Testis (tissue), 2 donors: ENCODE data around the gene PHF21A.

ENCODE experiments used
- POLR2A ChIP-seq: fragments of 450-650 bp; IDR thresholded peaks from one replicate; pipeline ENCODE4 v1.6.1; 2017; ENCODE audit warnings: antibody characterized with exemption, mild to moderate bottlenecking, moderate library complexity
- TF ChIP-seq, protein P1 (sequence below), 3 experiments: fragments of 450-650 bp in 2 of 3; fragments of 200-600 bp in 1 of 3; sonication (generic) in 1 of 3; IDR thresholded peaks; one replicate each; pipeline ENCODE4 v1.5.1; 2016 to 2019; ENCODE audit warnings: antibody characterized with exemption in 3 of 3, mild to moderate bottlenecking in 2 of 3, moderate library complexity in 1 of 3

DNA sequence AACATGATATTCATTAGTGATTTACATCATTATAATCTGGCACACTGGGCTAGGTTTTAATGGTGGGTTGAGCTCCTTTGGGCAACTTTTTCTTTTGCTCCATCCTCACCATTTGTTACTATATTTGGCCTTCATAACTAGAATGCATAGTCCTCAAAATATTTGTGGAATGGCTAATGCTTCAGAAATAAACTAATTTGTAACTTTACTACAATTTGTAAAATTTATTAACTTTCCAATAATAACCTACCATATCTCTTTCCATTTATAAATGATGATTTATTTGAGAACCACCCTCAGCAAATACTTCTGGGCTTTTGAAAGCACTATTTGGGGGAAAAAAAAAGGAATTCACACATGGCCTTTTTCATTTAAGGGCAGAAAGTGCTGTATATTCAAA is 119.1 kb downstream of the PHF21A start:
- TF ChIP-seq, protein P1, sequence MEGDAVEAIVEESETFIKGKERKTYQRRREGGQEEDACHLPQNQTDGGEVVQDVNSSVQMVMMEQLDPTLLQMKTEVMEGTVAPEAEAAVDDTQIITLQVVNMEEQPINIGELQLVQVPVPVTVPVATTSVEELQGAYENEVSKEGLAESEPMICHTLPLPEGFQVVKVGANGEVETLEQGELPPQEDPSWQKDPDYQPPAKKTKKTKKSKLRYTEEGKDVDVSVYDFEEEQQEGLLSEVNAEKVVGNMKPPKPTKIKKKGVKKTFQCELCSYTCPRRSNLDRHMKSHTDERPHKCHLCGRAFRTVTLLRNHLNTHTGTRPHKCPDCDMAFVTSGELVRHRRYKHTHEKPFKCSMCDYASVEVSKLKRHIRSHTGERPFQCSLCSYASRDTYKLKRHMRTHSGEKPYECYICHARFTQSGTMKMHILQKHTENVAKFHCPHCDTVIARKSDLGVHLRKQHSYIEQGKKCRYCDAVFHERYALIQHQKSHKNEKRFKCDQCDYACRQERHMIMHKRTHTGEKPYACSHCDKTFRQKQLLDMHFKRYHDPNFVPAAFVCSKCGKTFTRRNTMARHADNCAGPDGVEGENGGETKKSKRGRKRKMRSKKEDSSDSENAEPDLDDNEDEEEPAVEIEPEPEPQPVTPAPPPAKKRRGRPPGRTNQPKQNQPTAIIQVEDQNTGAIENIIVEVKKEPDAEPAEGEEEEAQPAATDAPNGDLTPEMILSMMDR (IDR thresholded peaks at IDR 0.05), result no peak
- no peak for TF ChIP-seq POLR2A
